HepG2 (cell line): ENCODE data around the gene WASHC2C. TPM values are rescaled to one million over a fixed set of nuclear protein-coding genes. Genes with fewer than 3 reads are reported as not detected.

Source experiments
- ARHGAP35 ChIP-seq: sonication (generic); formaldehyde crosslinking; IDR thresholded peaks from 2 replicates; pipeline ENCODE4 v1.9.0; 2022; ENCODE audit warnings: mild to moderate bottlenecking, inconsistent platforms, moderate library complexity, missing genetic modification reagents, borderline replicate concordance
- CCDC6 ChIP-seq: sonication (generic); formaldehyde crosslinking; IDR thresholded peaks from 2 replicates; pipeline ENCODE4 v1.8.1; 2022; ENCODE audit warnings: mild to moderate bottlenecking, missing genetic modification reagents, moderate library complexity
- ELF3 ChIP-seq: IDR thresholded peaks from 2 replicates; pipeline ENCODE4 v1.6.1; 2016; ENCODE audit warnings: missing genetic modification reagents, missing compliant biosample characterization
- EP300 ChIP-seq, 3 experiments: sonication (generic) in 1 of 3; formaldehyde crosslinking in 1 of 3; IDR thresholded peaks; 2 replicates each; pipeline versions ENCODE4 v1.5.1 to v1.6.1; 2011 to 2020; ENCODE audit warnings: low read depth in 2 of 3, low read length in 2 of 3, borderline replicate concordance in 1 of 3, improper control_type of control experiment in 1 of 3, mild to moderate bottlenecking in 1 of 3, missing genetic modification reagents in 1 of 3, moderate library complexity in 1 of 3
- ETV6 ChIP-seq: sonication (generic); formaldehyde crosslinking; conservative IDR thresholded peaks from 2 replicates; pipeline ENCODE4 v1.4.0; 2020; ENCODE audit warnings: missing genetic modification reagents
- FOXA3 ChIP-seq: IDR thresholded peaks from 2 replicates; pipeline ENCODE4 v1.6.1; 2016; ENCODE audit warnings: missing genetic modification reagents, missing compliant biosample characterization
- GABPA ChIP-seq, 2 experiments: IDR thresholded peaks; 2 replicates each; pipeline ENCODE4 v1.6.1; 2011 to 2016; ENCODE audit warnings: low read depth in 2 of 2, low read length in 1 of 2, missing biosample characterization in 1 of 2, missing genetic modification characterization in 1 of 2
- KDM3A ChIP-seq: IDR thresholded peaks from 2 replicates; pipeline ENCODE4 v1.6.1; 2018; ENCODE audit warnings: low read depth, missing compliant biosample characterization
- KDM5A ChIP-seq: fragments of 200-600 bp; sonication (generic); IDR thresholded peaks from 2 replicates; pipeline ENCODE4 v1.7.0; 2018; ENCODE audit warnings: antibody characterized with exemption, mild to moderate bottlenecking, low read length, borderline replicate concordance
- PRDM10 ChIP-seq: sonication (generic); formaldehyde crosslinking; IDR thresholded peaks from 2 replicates; pipeline ENCODE4 v1.4.0; 2020; ENCODE audit warnings: low read depth, missing genetic modification reagents
- SP4 ChIP-seq: sonication (generic); formaldehyde crosslinking; IDR thresholded peaks from 2 replicates; pipeline ENCODE4 v1.8.1; 2023; ENCODE audit warnings: mild to moderate bottlenecking, missing genetic modification reagents
- SP5 ChIP-seq: IDR thresholded peaks from 2 replicates; pipeline ENCODE4 v1.6.1; 2016; ENCODE audit warnings: low read depth, borderline replicate concordance
- TBP ChIP-seq: sonication (generic); formaldehyde crosslinking; IDR thresholded peaks from 2 replicates; pipeline ENCODE4 v1.5.0; 2020; ENCODE audit warnings: missing genetic modification reagents
- TP53 ChIP-seq: sonication (generic); formaldehyde crosslinking; conservative IDR thresholded peaks from 2 replicates; pipeline ENCODE4 v1.4.0; 2020; ENCODE audit warnings: missing genetic modification reagents
- ZBTB44 ChIP-seq: sonication (generic); formaldehyde crosslinking; IDR thresholded peaks from 2 replicates; pipeline ENCODE4 v1.4.0; 2020; ENCODE audit warnings: missing genetic modification reagents
- ZNF160 ChIP-seq: sonication (generic); formaldehyde crosslinking; IDR thresholded peaks from 2 replicates; pipeline ENCODE4 v1.8.0; 2022; ENCODE audit warnings: mild to moderate bottlenecking, inconsistent platforms, missing genetic modification reagents
- ZNF205 ChIP-seq: IDR thresholded peaks from 2 replicates; pipeline ENCODE4 v1.6.1; 2018; ENCODE audit warnings: missing biosample characterization, missing genetic modification reagents
- ZNF331 ChIP-seq: sonication (generic); formaldehyde crosslinking; IDR thresholded peaks from 2 replicates; pipeline ENCODE4 v1.4.0; 2020; ENCODE audit warnings: missing genetic modification reagents
- ZNF670 ChIP-seq: sonication (generic); formaldehyde crosslinking; IDR thresholded peaks from 2 replicates; pipeline ENCODE4 v1.8.0; 2022; ENCODE audit warnings: mild to moderate bottlenecking, missing genetic modification reagents, borderline replicate concordance
- ZNF768 ChIP-seq: sonication (generic); formaldehyde crosslinking; IDR thresholded peaks from 2 replicates; pipeline ENCODE4 v1.4.0; 2020; ENCODE audit warnings: missing genetic modification reagents
- polyA plus RNA-seq, 8 experiments: library from polyadenylated mRNA; depleted of rRNA in 3 of 8; stranded (reverse) in 7 of 8; unstranded in 1 of 8; fragments of >200 nt; fragmentation: Illumina TruSeq in 4 of 8; extraction: Trizol in 4 of 8; gene quantifications; 2 replicates each; pipeline versions ENCODE4 v1.2.1 to v1.2.3, GENCODE V29; 2011 to 2016; ENCODE audit warnings: low read depth in 4 of 8, missing spikeins in 1 of 8, mixed read lengths in 1 of 8; ENCODE audit not compliant: insufficient read depth in 1 of 8
- total RNA-seq, 5 experiments: library from RNA; depleted of rRNA; stranded (reverse); fragments of >200 nt; fragmentation: Illumina TruSeq; extraction: Trizol; gene quantifications; 2 replicates each; pipeline ENCODE4 v1.2.3, GENCODE V29; 2016; ENCODE audit warnings: low read depth in 1 of 5
- TF ChIP-seq, protein P1 (sequence below): IDR thresholded peaks from 2 replicates; pipeline ENCODE4 v1.6.1; 2016; ENCODE audit warnings: mild to moderate bottlenecking, missing biosample characterization, missing genetic modification reagents
- TF ChIP-seq, protein P2 (sequence below): IDR thresholded peaks from 2 replicates; pipeline ENCODE4 v1.6.1; 2016; ENCODE audit warnings: missing compliant biosample characterization, missing genetic modification reagents, borderline replicate concordance

The WASHC2C gene
- total and polyA plus RNA-seq, 2 of the 13 experiments (the other 11 are each of a cell fraction or from before 2014, with no cell fraction given), result 17.8 to 20.8 TPM

- TF ChIP-seq ZBTB44 (CRISPR knock-in tag) (0 out of 2 replicates have a peak, but pooled peaks have one; percentile 74), ZNF670 (CRISPR knock-in tag) (peak; percentile 50; the same call in 1 of the 2 replicates), GABPA (IDR thresholded peaks at IDR 0.05; ENCODE audit: low read depth, low read length) (peak; percentile 30; the same call in 1 of the 2 replicates), GABPA (CRISPR knock-in tag; IDR thresholded peaks at IDR 0.05; ENCODE audit: low read depth) (peak; percentile 70), KDM3A (peak; percentile 79; the same call in 1 of the 2 replicates), ZNF768 (CRISPR knock-in tag) (peak; percentile 57; the same call in 1 of the 2 replicates), CCDC6 (CRISPR knock-in tag) (peak; percentile 86; the same call in 1 of the 2 replicates), SP5 (peak; percentile 71; the same call in 1 of the 2 replicates), TBP (peak; percentile 81; the same call in 1 of the 2 replicates), TP53 (CRISPR knock-in tag) (peak; percentile 73; the same call in 1 of the 2 replicates), ZNF205 (CRISPR knock-in tag) (peak; percentile 75; the same call in 1 of the 2 replicates), KDM5A (peak; percentile 97), ETV6 (CRISPR knock-in tag) (peak; percentile 70; the same call in 1 of the 2 replicates), EP300 (IDR thresholded peaks at IDR 0.05; ENCODE audit: low read depth in 2 of 2, low read length in 2 of 2) (peak in 1 of 2 experiments; percentile 43; a peak in 1 of 4 replicates), EP300 (CRISPR knock-in tag; IDR thresholded peaks at IDR 0.05; ENCODE audit: borderline replicate concordance) (peak; percentile 77), PRDM10 (0 out of 2 replicates have a peak, but pooled peaks have one; percentile 44), ZNF331 (CRISPR knock-in tag) (peak; percentile 78), ZNF160 (CRISPR knock-in tag) (peak; percentile 93), ARHGAP35 (CRISPR knock-in tag) (peak; percentile 92), FOXA3 (CRISPR knock-in tag) (peak; percentile 78), ELF3 (CRISPR knock-in tag) (peak; percentile 87), SP4 (CRISPR knock-in tag) (peak; percentile 53; the same call in 1 of the 2 replicates)
- TF ChIP-seq, protein P1, sequence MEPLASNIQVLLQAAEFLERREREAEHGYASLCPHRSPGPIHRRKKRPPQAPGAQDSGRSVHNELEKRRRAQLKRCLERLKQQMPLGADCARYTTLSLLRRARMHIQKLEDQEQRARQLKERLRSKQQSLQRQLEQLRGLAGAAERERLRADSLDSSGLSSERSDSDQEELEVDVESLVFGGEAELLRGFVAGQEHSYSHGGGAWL (CRISPR knock-in tag), result peak; percentile 94
- TF ChIP-seq, protein P2, sequence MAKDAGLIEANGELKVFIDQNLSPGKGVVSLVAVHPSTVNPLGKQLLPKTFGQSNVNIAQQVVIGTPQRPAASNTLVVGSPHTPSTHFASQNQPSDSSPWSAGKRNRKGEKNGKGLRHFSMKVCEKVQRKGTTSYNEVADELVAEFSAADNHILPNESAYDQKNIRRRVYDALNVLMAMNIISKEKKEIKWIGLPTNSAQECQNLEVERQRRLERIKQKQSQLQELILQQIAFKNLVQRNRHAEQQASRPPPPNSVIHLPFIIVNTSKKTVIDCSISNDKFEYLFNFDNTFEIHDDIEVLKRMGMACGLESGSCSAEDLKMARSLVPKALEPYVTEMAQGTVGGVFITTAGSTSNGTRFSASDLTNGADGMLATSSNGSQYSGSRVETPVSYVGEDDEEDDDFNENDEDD (CRISPR knock-in tag), result peak; percentile 82; the same call in 1 of the 2 replicates
Observed at GRCh38 chr10:45726703-45727420, at the start of gene WASHC2C (continued).
